Endodermal cell (in vitro differentiated cells): ENCODE results near the gene GRM8. TPM values are rescaled to one million over a fixed set of nuclear protein-coding genes. Genes with fewer than 3 reads are reported as not detected.

Source experiments
- DNase-seq: peaks from one replicate; pipeline ENCODE4 v3.0.0-alpha.2; 2017
- H3K27ac ChIP-seq: 2 replicates; pipeline ENCODE4 v1.5.1; 2013; ENCODE audit warnings: mild to moderate bottlenecking, low read depth, low read length, moderate library complexity
- H3K27me3 ChIP-seq: 2 replicates; pipeline ENCODE4 v1.6.1; 2013; ENCODE audit warnings: mild to moderate bottlenecking, low read length, moderate library complexity; ENCODE audit not compliant: insufficient read depth, control insufficient read depth, poor library complexity, severe bottlenecking
- H3K36me3 ChIP-seq: 2 replicates; pipeline ENCODE4 v1.7.0; 2013; ENCODE audit warnings: mild to moderate bottlenecking, low read length, moderate library complexity; ENCODE audit not compliant: control insufficient read depth, insufficient read depth
- H3K4me1 ChIP-seq: one replicate; pipeline ENCODE4 v1.7.0; 2013; ENCODE audit warnings: low read length; ENCODE audit not compliant: control insufficient read depth, insufficient read depth
- H3K4me3 ChIP-seq: 2 replicates; pipeline ENCODE4 v1.5.1; 2013; ENCODE audit warnings: mild to moderate bottlenecking, low read length, moderate library complexity
- H3K9ac ChIP-seq: 2 replicates; pipeline ENCODE4 v1.6.1; 2013; ENCODE audit warnings: mild to moderate bottlenecking, low read length, moderate library complexity; ENCODE audit not compliant: poor library complexity, severe bottlenecking; ENCODE audit errors: extremely low read depth
- H3K9me3 ChIP-seq: 2 replicates; pipeline ENCODE4 v1.6.1; 2013; ENCODE audit warnings: mild to moderate bottlenecking, low read length, moderate library complexity; ENCODE audit not compliant: control insufficient read depth
- H3K27ac Mint-ChIP-seq: 2 replicates; pipeline ENCODE4 v1.8.0; 2020; ENCODE audit warnings: mixed read lengths
- H3K27me3 Mint-ChIP-seq: 2 replicates; pipeline ENCODE4 v1.8.0; 2021; ENCODE audit warnings: mild to moderate bottlenecking, mixed read lengths; ENCODE audit not compliant: insufficient read depth
- H3K36me3 Mint-ChIP-seq: 2 replicates; pipeline ENCODE4 v1.8.0; 2020; ENCODE audit warnings: low read depth, mixed read lengths
- H3K4me1 Mint-ChIP-seq: 2 replicates; pipeline ENCODE4 v1.8.0; 2020; ENCODE audit warnings: mixed read lengths
- H3K4me3 Mint-ChIP-seq: 2 replicates; pipeline ENCODE4 v1.8.0; 2020; ENCODE audit warnings: mild to moderate bottlenecking, moderate library complexity, mixed read lengths
- H3K9me3 Mint-ChIP-seq: 2 replicates; pipeline ENCODE4 v1.8.0; 2020; ENCODE audit warnings: mild to moderate bottlenecking, mixed read lengths
- WGBS, 2 experiments: methylation state at CpG; one replicate each; pipeline versions ENCODE4 v1.1.5 to v1.1.7; 2013; ENCODE audit warnings: missing lambda C conversion rate in 2 of 2, mixed read lengths in 1 of 2; ENCODE audit not compliant: insufficient coverage in 1 of 2, insufficient read length in 1 of 2; 5-methylcytosine and 5-hydroxymethylcytosine counted together
- total RNA-seq, 2 donors: library from RNA; stranded (reverse); fragmentation: NEBNext Ultra II Directional in 1 of 2; extraction: Animal tissue kit (Norgen Biotek cat#: 25700) in 1 of 2; gene quantifications; 2 replicates in 1 of 2; 3 replicates in 1 of 2; pipeline ENCODE4 v1.2.1, GENCODE V29; 2021
- TF ChIP-seq, protein P1 (sequence below): fragments of 200-600 bp; sonication (generic); conservative IDR thresholded peaks from 2 replicates; pipeline ENCODE4 v1.5.0; 2021; ENCODE audit warnings: antibody characterized with exemption, mild to moderate bottlenecking

GRM8 gene
- total RNA-seq, 2 donors from 2014 or later = 0.93 to 2.0 TPM

DNA sequence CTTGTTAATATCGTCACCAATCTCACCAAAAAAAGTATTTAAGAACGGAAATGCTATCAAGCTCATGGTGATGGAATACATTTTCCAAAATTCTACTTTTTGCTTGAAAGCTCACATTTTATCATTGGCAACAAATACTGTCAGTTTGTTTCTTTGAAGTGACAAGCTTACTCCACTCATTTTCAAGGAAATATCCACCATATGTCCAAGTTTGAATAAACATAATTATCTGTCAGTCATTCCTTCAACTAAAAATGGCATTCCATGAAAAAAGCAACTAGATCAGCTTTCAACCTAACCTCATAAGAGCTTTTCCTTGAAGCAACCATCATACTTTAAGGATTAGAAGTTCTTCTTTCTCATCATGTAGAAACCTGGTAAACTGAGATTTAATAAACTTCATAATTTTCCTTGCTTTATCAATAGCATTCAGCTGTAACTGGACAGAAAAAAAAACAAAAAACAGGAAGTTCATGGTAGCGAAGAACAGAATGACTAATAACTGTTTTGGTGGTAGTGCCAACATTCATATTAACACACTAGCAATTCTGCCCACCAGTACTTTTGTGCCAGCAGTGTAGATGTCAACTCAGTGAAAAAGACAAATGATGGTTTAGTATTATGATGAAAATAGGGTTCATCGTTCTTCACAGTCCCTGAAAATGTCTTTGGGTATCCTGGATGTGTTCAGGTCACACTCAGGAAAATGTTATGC, 764.9 kb downstream of the GRM8 start:
- Mint-ChIP-seq H3K27me3 (no peaks in the 10 kb centered on the region), H3K9me3 (no peaks in the 10 kb centered on the region), H3K27ac (no peak overlapping the region), H3K4me1 (peaks cover 4% of the 10 kb centered on the region), H3K36me3 (no peaks in the 10 kb centered on the region), H3K4me3 (no peak overlapping the region)
- Histone ChIP-seq H3K36me3 (no peaks in the 10 kb centered on the region), H3K4me1 (no peaks in the 10 kb centered on the region), H3K27ac (no peak overlapping the region), H3K4me3 (no peak overlapping the region), H3K27me3 (no peaks in the 10 kb centered on the region), H3K9me3 (no peaks in the 10 kb centered on the region), H3K9ac (no peak overlapping the region)
- TF ChIP-seq, protein P1, sequence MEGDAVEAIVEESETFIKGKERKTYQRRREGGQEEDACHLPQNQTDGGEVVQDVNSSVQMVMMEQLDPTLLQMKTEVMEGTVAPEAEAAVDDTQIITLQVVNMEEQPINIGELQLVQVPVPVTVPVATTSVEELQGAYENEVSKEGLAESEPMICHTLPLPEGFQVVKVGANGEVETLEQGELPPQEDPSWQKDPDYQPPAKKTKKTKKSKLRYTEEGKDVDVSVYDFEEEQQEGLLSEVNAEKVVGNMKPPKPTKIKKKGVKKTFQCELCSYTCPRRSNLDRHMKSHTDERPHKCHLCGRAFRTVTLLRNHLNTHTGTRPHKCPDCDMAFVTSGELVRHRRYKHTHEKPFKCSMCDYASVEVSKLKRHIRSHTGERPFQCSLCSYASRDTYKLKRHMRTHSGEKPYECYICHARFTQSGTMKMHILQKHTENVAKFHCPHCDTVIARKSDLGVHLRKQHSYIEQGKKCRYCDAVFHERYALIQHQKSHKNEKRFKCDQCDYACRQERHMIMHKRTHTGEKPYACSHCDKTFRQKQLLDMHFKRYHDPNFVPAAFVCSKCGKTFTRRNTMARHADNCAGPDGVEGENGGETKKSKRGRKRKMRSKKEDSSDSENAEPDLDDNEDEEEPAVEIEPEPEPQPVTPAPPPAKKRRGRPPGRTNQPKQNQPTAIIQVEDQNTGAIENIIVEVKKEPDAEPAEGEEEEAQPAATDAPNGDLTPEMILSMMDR = no peak
- DNase-seq = no peak
- WGBS, 2 experiments = 91 to 100% methylated on average over 3 to 4 of the region's 4 CpGs

GRCh38 chr7:126486806-126487205, 765.9 kb downstream of the GRM8 start:
- Mint-ChIP-seq H3K27me3 (no peaks in the 10 kb centered on the region), H3K9me3 (no peaks in the 10 kb centered on the region), H3K4me1 (peaks cover 2% of the 10 kb centered on the region), H3K4me3 (no peak overlapping the region), H3K36me3 (no peaks in the 10 kb centered on the region), H3K27ac (no peak overlapping the region)
- no peak for DNase-seq
- no peak overlapping the region for H3K27ac ChIP-seq
- no peaks in the 10 kb centered on the region for H3K27me3 ChIP-seq
- H3K9ac ChIP-seq = no peak overlapping the region
- no peaks in the 10 kb centered on the region for H3K4me1 ChIP-seq
- TF ChIP-seq, protein P1 = no peak
- no peaks in the 10 kb centered on the region for H3K9me3 ChIP-seq
- H3K4me3 ChIP-seq = no peak overlapping the region
- no peaks in the 10 kb centered on the region for H3K36me3 ChIP-seq

GRCh38 chr7:126485791-126486190, 767.0 kb downstream of the GRM8 start:
- 91 to 96% methylated on average over 4 of the region's 4 CpGs for WGBS, 2 experiments
- Mint-ChIP-seq H3K27me3 (no peaks in the 10 kb centered on the region), H3K4me1 (no peaks in the 10 kb centered on the region), H3K27ac (no peak overlapping the region), H3K9me3 (peaks cover 1% of the 10 kb centered on the region), H3K4me3 (no peak overlapping the region), H3K36me3 (no peaks in the 10 kb centered on the region)
- no peak for DNase-seq
- H3K9ac ChIP-seq = no peak overlapping the region
- H3K4me3 ChIP-seq = no peak overlapping the region
- no peak overlapping the region for H3K27ac ChIP-seq
- no peaks in the 10 kb centered on the region for H3K9me3 ChIP-seq
- TF ChIP-seq, protein P1 = no peak
- H3K27me3 ChIP-seq = no peaks in the 10 kb centered on the region
- H3K36me3 ChIP-seq = no peaks in the 10 kb centered on the region
- no peaks in the 10 kb centered on the region for H3K4me1 ChIP-seq
